IMR-90 (cell line): ENCODE data around the gene BRF1. TPM values are rescaled to one million over a fixed set of nuclear protein-coding genes. Genes with fewer than 3 reads are reported as not detected.

Experiments
- ATAC-seq: fragments of 200-7000 bp; cut with Tn5 transposase; 2 replicates; pipeline ENCODE4 v1.9.1; 2020; ENCODE audit warnings: low read depth, mild to moderate bottlenecking, moderate library complexity
- BruUV-seq: library from RNA; stranded (reverse); fragments of 400-500 nt; replicated peaks from 2 replicates; lab custom pipeline; 2021; lab: Mats Ljungman, UMichigan
- CTCF ChIA-PET: fragments of 300-600 bp; formaldehyde crosslinking; extraction: SDS; loops from one replicate; lab custom pipeline; 2021; ENCODE audit warnings: antibody characterized with exemption; lab: Yijun Ruan, JAX
- POLR2A ChIA-PET: fragments of 300-600 bp; sonication (Branson Sonifier 250); formaldehyde crosslinking; loops from one replicate; lab custom pipeline; 2022; ENCODE audit warnings: antibody characterized with exemption; ENCODE audit not compliant: unreplicated experiment; lab: Charles Lee
- DNase-seq: peaks from one replicate; pipeline ENCODE4 v3.0.0; 2013
- H2AFZ ChIP-seq: replicated peaks from 2 replicates; pipeline ENCODE3; 2013; ENCODE audit warnings: low read length, mild to moderate bottlenecking; ENCODE audit not compliant: poor library complexity
- H2AK5ac ChIP-seq: 2 replicates; pipeline ENCODE4 v1.6.1; 2013; ENCODE audit warnings: low read depth, low read length, inconsistent platforms
- H2AK9ac ChIP-seq: replicated peaks from 2 replicates; pipeline ENCODE3; 2013; ENCODE audit warnings: mild to moderate bottlenecking, low read depth, low read length, moderate library complexity; ENCODE audit not compliant: poor library complexity
- H2BK120ac ChIP-seq: 2 replicates; pipeline ENCODE4 v1.6.1; 2013; ENCODE audit warnings: low read depth, low read length, inconsistent platforms
- H2BK15ac ChIP-seq: 3 replicates; pipeline ENCODE4 v1.6.1; 2013; ENCODE audit warnings: low read depth, low read length, inconsistent platforms
- H2BK20ac ChIP-seq: 2 replicates; pipeline ENCODE4 v1.6.1; 2013; ENCODE audit warnings: low read depth, mild to moderate bottlenecking, inconsistent platforms, low read length, moderate library complexity
- H2BK5ac ChIP-seq: 2 replicates; pipeline ENCODE4 v1.6.1; 2013; ENCODE audit warnings: mild to moderate bottlenecking, low read depth, low read length, inconsistent platforms; ENCODE audit not compliant: poor library complexity, severe bottlenecking
- H3K14ac ChIP-seq: replicated peaks from 2 replicates; pipeline ENCODE4 v1.6.1; 2013; ENCODE audit warnings: low read depth, low read length, inconsistent platforms
- H3K18ac ChIP-seq: 2 replicates; pipeline ENCODE4 v1.6.1; 2013; ENCODE audit warnings: low read depth, low read length, control low read depth
- H3K23ac ChIP-seq: 2 replicates; pipeline ENCODE4 v1.6.1; 2013; ENCODE audit warnings: low read depth, low read length, inconsistent platforms
- H3K27ac ChIP-seq: 2 replicates; pipeline ENCODE4 v1.5.1; 2013; ENCODE audit warnings: mild to moderate bottlenecking, control low read depth, low read length; ENCODE audit not compliant: insufficient read depth
- H3K27me3 ChIP-seq: 2 replicates; pipeline ENCODE4 v1.6.1; 2013; ENCODE audit warnings: low read length; ENCODE audit not compliant: control insufficient read depth, insufficient read depth
- H3K36me3 ChIP-seq: 2 replicates; pipeline ENCODE4 v1.6.1; 2013; ENCODE audit warnings: low read length, mixed read lengths; ENCODE audit not compliant: control insufficient read depth, insufficient read depth
- H3K4ac ChIP-seq: 2 replicates; pipeline ENCODE4 v1.6.1; 2013; ENCODE audit warnings: low read depth, low read length, inconsistent platforms
- H3K4me1 ChIP-seq: 2 replicates; pipeline ENCODE4 v1.6.1; 2013; ENCODE audit warnings: low read length, mixed read lengths; ENCODE audit not compliant: control insufficient read depth, insufficient read depth
- H3K4me2 ChIP-seq: 2 replicates; pipeline ENCODE4 v1.6.1; 2013; ENCODE audit warnings: low read depth, mild to moderate bottlenecking, control low read depth, low read length, moderate library complexity
- H3K4me3 ChIP-seq: 2 replicates; pipeline ENCODE4 v1.5.1; 2013; ENCODE audit warnings: low read depth, mild to moderate bottlenecking, control low read depth, low read length, moderate library complexity; ENCODE audit not compliant: insufficient read depth
- H3K56ac ChIP-seq: 2 replicates; pipeline ENCODE4 v1.6.1; 2013; ENCODE audit warnings: low read length, inconsistent platforms; ENCODE audit not compliant: insufficient read depth; ENCODE audit errors: extremely low read depth
- H3K79me1 ChIP-seq, 2 experiments: 2 replicates each; pipeline ENCODE4 v1.6.1; 2013; ENCODE audit warnings: low read length in 2 of 2, inconsistent platforms in 1 of 2, low read depth in 1 of 2
- H3K9ac ChIP-seq: 2 replicates; pipeline ENCODE4 v1.6.1; 2013; ENCODE audit warnings: low read depth, low read length, control low read depth
- H3K9me1 ChIP-seq: 2 replicates; pipeline ENCODE4 v1.6.1; 2013; ENCODE audit warnings: low read length, inconsistent platforms; ENCODE audit not compliant: insufficient read depth
- H3K9me3 ChIP-seq: 2 replicates; pipeline ENCODE4 v1.6.1; 2013; ENCODE audit warnings: low read length; ENCODE audit not compliant: control insufficient read depth, insufficient read depth
- H4K20me1 ChIP-seq: 2 replicates; pipeline ENCODE4 v1.6.1; 2013; ENCODE audit warnings: low read length, inconsistent platforms; ENCODE audit not compliant: insufficient read depth
- H4K5ac ChIP-seq: 2 replicates; pipeline ENCODE4 v1.6.1; 2013; ENCODE audit warnings: mild to moderate bottlenecking, low read depth, low read length, control low read depth
- H4K8ac ChIP-seq, 2 experiments: 2 replicates each; pipeline ENCODE4 v1.6.1; 2013; ENCODE audit warnings: low read depth in 2 of 2, low read length in 2 of 2, control low read depth in 1 of 2, inconsistent platforms in 1 of 2
- H4K91ac ChIP-seq: 2 replicates; pipeline ENCODE4 v1.6.1; 2013; ENCODE audit warnings: low read depth, low read length, inconsistent platforms; ENCODE audit not compliant: insufficient read depth
- BHLHE40 ChIP-seq: fragments of 150-350 bp; IDR thresholded peaks from 2 replicates; pipeline ENCODE4 v1.6.1; 2016; ENCODE audit warnings: mild to moderate bottlenecking, low read depth, low read length
- CEBPB ChIP-seq: IDR thresholded peaks from 2 replicates; pipeline ENCODE4 v1.6.1; 2012; ENCODE audit warnings: low read depth, low read length, improper control_type of control experiment
- CHD1 ChIP-seq: IDR thresholded peaks from 2 replicates; pipeline ENCODE4 v1.6.1; 2012; ENCODE audit warnings: low read depth, low read length, improper control_type of control experiment
- CTCF ChIP-seq: conservative IDR thresholded peaks from 2 replicates; pipeline ENCODE4 v1.5.1; 2012; ENCODE audit warnings: mild to moderate bottlenecking, low read depth, low read length, improper control_type of control experiment
- ELK1 ChIP-seq: fragments of 150-350 bp; IDR thresholded peaks from 2 replicates; pipeline ENCODE4 v1.6.1; 2016; ENCODE audit warnings: low read depth, mild to moderate bottlenecking, low read length, moderate library complexity, borderline replicate concordance
- MAFK ChIP-seq: IDR thresholded peaks from 2 replicates; pipeline ENCODE4 v1.6.1; 2012; ENCODE audit warnings: low read depth, low read length, improper control_type of control experiment
- MXI1 ChIP-seq: IDR thresholded peaks from 2 replicates; pipeline ENCODE4 v1.6.1; 2012; ENCODE audit warnings: low read depth, mild to moderate bottlenecking, low read length, moderate library complexity, borderline replicate concordance
- NFE2L2 ChIP-seq: fragments of 150-350 bp; IDR thresholded peaks from 2 replicates; pipeline ENCODE4 v1.6.1; 2016; ENCODE audit warnings: low read depth, mild to moderate bottlenecking, low read length
- POLR2A ChIP-seq: IDR thresholded peaks from 2 replicates; pipeline ENCODE4 v1.6.1; 2012; ENCODE audit warnings: mild to moderate bottlenecking, low read depth, low read length
- RAD21 ChIP-seq: IDR thresholded peaks from 2 replicates; pipeline ENCODE4 v1.6.1; 2012; ENCODE audit warnings: low read length, improper control_type of control experiment
- RCOR1 ChIP-seq: IDR thresholded peaks from 2 replicates; pipeline ENCODE4 v1.6.1; 2012; ENCODE audit warnings: mild to moderate bottlenecking, low read length, improper control_type of control experiment; ENCODE audit not compliant: insufficient replicate concordance
- RFX5 ChIP-seq: IDR thresholded peaks from 2 replicates; pipeline ENCODE4 v1.8.0; 2012; ENCODE audit warnings: low read depth, mild to moderate bottlenecking, low read length, moderate library complexity
- SMC3 ChIP-seq: fragments of 150-350 bp; IDR thresholded peaks from 2 replicates; pipeline ENCODE4 v1.6.1; 2016; ENCODE audit warnings: low read depth, mild to moderate bottlenecking, antibody characterized with exemption, low read length, moderate library complexity
- WGBS, 2 experiments: methylation state at CpG; one replicate each; pipeline versions ENCODE4 v1.1.5 to v1.1.7; 2013; ENCODE audit warnings: missing lambda C conversion rate in 2 of 2; ENCODE audit not compliant: insufficient read length in 1 of 2; ENCODE audit errors: extremely low coverage in 2 of 2; 5-methylcytosine and 5-hydroxymethylcytosine counted together
- dilution Hi-C: fragments of 300-500 bp; cut with HindIII; formaldehyde crosslinking; loops from one replicate; pipeline ENCODE4 v1.14.3; 2018; ENCODE audit warnings: low sequenced_read_pairs; ENCODE audit not compliant: unreplicated experiment
- in situ Hi-C: fragments of 300-500 bp; cut with MboI; formaldehyde crosslinking; loops from 3 replicates; pipeline ENCODE4 v1.14.3; 2019; ENCODE audit warnings: low sequenced_read_pairs, inconsistent platforms, mixed read lengths
- intact Hi-C: fragments of 100-400 bp; cut with micrococcal nuclease; formaldehyde crosslinking; loops from 2 replicates; pipeline ENCODE4 v1.10.0; 2022
- polyA plus RNA-seq, 3 experiments: library from polyadenylated mRNA; depleted of rRNA; stranded (reverse); fragments of >200 nt; gene quantifications; 2 replicates each; pipeline ENCODE4 v1.2.3, GENCODE V29; 2012; ENCODE audit warnings: low replicate concordance in 1 of 3
- total RNA-seq: library from RNA; depleted of rRNA; stranded (reverse); fragments of >200 nt; gene quantifications from 2 replicates; pipeline ENCODE4 v1.2.3, GENCODE V29; 2012
- TF ChIP-seq, protein P1 (sequence below): fragments of 150-350 bp; IDR thresholded peaks from 2 replicates; pipeline ENCODE4 v1.6.1; 2017; ENCODE audit warnings: mild to moderate bottlenecking, antibody characterized with exemption, low read length, low read depth

The BRF1 gene
- total and polyA plus RNA-seq, 2 of the 4 experiments (the other 2 are of a cell fraction): 12.4 to 16.7 TPM

DNA sequence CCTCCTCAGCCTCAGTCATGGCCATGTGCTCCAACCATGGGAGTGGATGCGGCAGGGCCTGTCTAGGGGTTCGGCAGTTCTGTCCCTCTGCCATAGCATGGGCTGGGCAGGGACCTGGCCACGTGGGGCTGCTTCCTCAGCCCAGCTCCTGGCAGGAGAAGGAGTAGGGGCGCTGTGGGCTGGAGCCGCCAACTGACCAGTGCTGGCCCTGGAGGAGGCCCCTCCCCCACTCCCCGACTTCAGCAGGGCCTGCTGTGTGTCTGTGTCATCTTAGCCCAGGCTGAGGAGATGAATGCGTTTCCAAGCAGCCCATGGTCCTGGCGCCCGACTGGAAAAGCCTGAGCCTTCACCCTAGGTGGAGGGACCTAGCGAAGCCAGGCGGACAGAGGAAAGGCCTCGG is 11.0 kb upstream of the BRF1 start:
- no peak overlapping the region for H2AK5ac ChIP-seq
- ATAC-seq (no peak), DNase-seq (no peak)
- H4K91ac ChIP-seq: no peak overlapping the region
- ChIA-PET CTCF (no interaction called here), POLR2A (no interaction called here)
- H4K8ac ChIP-seq: no peak overlapping the region
- no peak overlapping the region for H3K14ac ChIP-seq
- H3K18ac ChIP-seq: no peak overlapping the region
- H3K4me3 ChIP-seq: no peak overlapping the region
- no peak overlapping the region for H4K5ac ChIP-seq
- no peak overlapping the region for H3K23ac ChIP-seq
- in situ Hi-C loops: no loop called here
- no peak overlapping the region for H3K9ac ChIP-seq
- no peak overlapping the region for H2BK5ac ChIP-seq
- H3K4me1 ChIP-seq: peaks cover 19% of the 10 kb centered on the region
- no peaks in the 10 kb centered on the region for H3K27me3 ChIP-seq
- peaks cover 2% of the 10 kb centered on the region for H3K9me1 ChIP-seq
- peaks cover 0 to 25% of the 10 kb centered on the region in 2 experiments; a peak in 3 of 4 replicates for H3K79me1 ChIP-seq
- no peak overlapping the region for H3K56ac ChIP-seq
- no peak overlapping the region for H3K27ac ChIP-seq
- no peak overlapping the region for H2BK20ac ChIP-seq
- no peaks in the 10 kb centered on the region for H3K9me3 ChIP-seq
- no peaks in the 10 kb centered on the region for H3K36me3 ChIP-seq
- intact Hi-C loops: no loop called here
- no peak overlapping the region for H2BK15ac ChIP-seq
- peaks cover 15% of the 10 kb centered on the region for H4K20me1 ChIP-seq
- peak overlapping the region; percentile 70 for H2AK9ac ChIP-seq
- no peak overlapping the region for H3K4me2 ChIP-seq
- TF ChIP-seq MAFK (no peak), MXI1 (no peak), SMC3 (no peak), RCOR1 (no peak), CHD1 (no peak), CEBPB (no peak), POLR2A (no peak), CTCF (no peak), RAD21 (no peak), ELK1 (no peak), BHLHE40 (no peak), RFX5 (no peak), NFE2L2 (no peak)
- TF ChIP-seq, protein P1, sequence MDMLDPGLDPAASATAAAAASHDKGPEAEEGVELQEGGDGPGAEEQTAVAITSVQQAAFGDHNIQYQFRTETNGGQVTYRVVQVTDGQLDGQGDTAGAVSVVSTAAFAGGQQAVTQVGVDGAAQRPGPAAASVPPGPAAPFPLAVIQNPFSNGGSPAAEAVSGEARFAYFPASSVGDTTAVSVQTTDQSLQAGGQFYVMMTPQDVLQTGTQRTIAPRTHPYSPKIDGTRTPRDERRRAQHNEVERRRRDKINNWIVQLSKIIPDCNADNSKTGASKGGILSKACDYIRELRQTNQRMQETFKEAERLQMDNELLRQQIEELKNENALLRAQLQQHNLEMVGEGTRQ: no peak
- H2AFZ ChIP-seq: no peak overlapping the region
- dilution Hi-C loops: no loop called here
- no peak overlapping the region for H3K4ac ChIP-seq
- H2BK120ac ChIP-seq: no peak overlapping the region
- 30% methylated on average over 3 of the region's 12 CpGs; no CpG with 5 or more reads in 1 of the 2 experiments for WGBS, 2 experiments
- BruUV-seq: no TSS peak
